ENCODE results near the gene TMEM54.
"Not testable (repeated sequence)": the region's sequence is repeated elsewhere in the genome, so short reads cannot be mapped to it uniquely, and the experiment has no call there.

Gene TMEM54

DNA sequence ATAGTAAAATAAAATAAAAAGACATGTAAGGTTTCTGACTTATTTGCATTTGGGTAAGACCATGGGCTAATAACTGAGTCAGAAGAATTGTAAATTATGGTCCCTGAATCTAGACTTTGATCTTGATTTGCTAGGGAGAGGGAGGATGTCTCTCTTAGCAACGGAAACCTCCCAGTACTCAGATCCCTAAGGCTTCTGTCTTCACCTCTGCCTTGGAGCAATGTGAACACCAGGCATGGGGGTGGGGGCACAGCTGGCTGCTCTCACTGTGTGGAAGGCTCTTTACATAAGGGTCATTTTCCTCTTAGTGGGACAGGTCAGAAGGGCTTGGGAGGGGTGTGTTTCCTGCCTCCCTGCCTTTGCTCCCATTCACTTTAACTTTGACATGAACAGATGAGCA is 17.0 kb upstream of the TMEM54 start:
- no peak for DNase-seq

- peak in 1 of 5 experiments; percentile 43 for DNase-seq
Observed at GRCh38 chr1:32917521-32917920, 16.3 kb upstream of the TMEM54 start.

- no peak for DNase-seq
Observed at GRCh38 chr1:32915766-32916706, 14.8 kb upstream of the TMEM54 start.

DNA sequence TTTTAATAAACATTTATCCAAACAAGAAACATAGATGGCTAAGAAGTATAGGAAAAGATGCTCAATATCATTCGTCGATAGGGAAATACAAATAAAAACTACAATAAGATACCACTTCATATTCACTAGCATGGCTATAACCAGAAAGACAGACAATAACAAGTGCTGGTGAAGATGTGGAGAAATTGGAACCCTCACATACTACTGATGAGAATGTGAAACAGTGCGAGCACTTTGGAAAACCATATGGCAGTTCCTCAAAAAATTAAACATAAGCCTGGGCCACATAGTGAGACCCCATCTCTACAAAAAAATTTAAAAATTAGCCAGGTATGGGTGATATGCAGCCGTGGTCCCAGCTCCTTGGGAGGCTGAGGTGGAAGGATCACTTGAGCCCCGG is 9.1 kb upstream of the TMEM54 start:
- no peak for DNase-seq

DNA sequence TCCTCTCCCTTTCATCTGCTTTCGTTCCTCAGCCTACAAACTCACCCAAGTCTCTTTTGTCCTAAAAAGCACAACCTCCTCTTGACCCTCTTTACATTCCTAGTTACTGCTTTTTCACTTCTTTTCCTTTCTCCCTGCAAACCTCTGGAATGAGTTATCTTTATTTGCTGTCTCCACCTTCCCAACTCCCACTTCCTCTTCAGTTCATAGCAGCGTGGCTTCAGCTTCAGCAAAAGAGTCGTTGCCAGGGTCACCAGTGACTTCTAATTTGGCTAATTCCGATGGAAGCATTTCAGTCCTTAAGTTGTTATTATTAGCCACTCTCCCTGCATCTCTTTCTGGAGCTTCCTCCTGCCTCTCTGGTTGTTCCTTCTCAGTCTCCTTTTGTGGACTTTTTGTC is 6.2 kb upstream of the TMEM54 start:
- no peak for DNase-seq

DNA sequence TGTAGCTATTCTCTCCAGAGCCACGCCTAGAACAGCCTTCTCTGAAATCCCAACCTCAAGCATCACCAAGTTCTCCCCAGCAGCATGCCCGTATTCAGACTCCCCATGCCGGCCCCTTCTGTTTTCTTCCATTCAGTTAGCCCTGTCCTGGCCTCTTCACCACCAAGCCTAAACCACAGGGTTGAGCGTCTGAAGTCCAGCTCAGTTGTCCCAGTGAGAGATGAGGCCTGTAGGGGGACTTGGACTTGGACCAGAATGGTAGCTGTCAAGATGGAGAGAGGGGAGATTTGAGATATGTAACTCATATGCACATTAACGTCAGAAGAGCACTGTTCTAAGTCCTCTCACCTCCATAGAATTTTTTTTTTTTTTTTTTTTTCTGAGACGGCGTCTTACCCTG is 5.5 kb upstream of the TMEM54 start:
- no peak for DNase-seq

DNA sequence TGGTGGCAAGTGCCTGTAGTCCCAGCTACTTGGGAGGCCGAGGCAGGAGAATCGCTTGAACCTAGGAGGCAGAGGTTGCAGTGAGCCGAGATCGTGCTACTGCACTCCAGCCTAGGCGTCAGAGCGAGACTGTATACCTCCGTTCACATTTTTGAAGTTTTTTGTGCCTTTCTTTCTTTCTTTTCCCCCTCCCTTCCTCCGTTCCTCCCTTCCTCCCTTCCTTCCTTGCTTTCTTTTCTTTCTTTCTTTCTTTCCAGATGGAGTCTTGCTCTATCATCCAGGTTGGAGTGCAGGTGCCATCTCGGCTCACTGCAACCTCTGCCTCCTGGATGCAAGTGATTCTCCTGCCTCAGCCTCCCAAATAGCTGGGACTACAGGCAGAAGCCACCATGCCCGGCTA is 4.4 kb upstream of the TMEM54 start:
- not testable (repeated sequence) for DNase-seq

GRCh38 chr1:32904797-32905196 is 3.6 kb upstream of the TMEM54 start:
- no peak for DNase-seq

GRCh38 chr1:32903991-32904785 is 3.0 kb upstream of the TMEM54 start:
- no peak for DNase-seq

GRCh38 chr1:32902535-32902920 is 1.3 kb upstream of the TMEM54 start:
- no peak for DNase-seq

DNA sequence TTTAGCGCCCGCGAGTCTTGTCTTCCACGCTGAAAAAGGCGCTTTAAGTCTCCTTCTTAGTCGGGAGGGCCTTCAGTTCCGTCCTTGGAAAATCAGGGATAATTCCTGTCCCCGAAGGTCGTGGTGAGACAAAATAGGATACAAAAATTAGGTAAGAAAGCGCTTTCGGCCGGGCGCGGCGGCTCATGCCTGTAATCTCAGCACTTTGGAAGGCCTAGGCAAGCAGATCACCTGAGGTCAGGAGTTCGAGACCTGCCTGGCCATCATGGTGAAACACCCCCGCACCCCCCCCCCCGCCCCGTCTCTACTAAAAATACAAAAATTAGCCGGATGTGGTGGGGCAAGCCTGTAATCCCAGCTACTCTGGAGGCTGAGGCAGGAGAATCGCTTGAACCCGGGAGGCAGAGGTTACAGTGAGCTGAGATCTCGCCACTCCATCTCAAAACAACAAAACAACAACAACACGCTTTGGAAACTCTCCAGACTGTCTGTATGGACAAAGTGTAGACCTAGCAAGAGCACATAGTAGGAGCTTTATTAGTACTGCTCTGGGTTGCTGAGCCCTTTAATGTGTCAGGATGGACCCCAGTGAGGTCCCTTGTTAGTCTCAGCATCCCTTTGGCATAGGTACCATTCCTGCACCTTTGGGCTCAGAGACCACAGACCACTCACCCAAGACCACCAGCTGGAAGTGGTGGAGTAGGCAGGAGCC is 790 bp upstream of the TMEM54 start:
- DNase-seq, result no peak

GRCh38 chr1:32900371-32900955 is 726 bp downstream of the TMEM54 start:
- DNase-seq, result no peak

DNA sequence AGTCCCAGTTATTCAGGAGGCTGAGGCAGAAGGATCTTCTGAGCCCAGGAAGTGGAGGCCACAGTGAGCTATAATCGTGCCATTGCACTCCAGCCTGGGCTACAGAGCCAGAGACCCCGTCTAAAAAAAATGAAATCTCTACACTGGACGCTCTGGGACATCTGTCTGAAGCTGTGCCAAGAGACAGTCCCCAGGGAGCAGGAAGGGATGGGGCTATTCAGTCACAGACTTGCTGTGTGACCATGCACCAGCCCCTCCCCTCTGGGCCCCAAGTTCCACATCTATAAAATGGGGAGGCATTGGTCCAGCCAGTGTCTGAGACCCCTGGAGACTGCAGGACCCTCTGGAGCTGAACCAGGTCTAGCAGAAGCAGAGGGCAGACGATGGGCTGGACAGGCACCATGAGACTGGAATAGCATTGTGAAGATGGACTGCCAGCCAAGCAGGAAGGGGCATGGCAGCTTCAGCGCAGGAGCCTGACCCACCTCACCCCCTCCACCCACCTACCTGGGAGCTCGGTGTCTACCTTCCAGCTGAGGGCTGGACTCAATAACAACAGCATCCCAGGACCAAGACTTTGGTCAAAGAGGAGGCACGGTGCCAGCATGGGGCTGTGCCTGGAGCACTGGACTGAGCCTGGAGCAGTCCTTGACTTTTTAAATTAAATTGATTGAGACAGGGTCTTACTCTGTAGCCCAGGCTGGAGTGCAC is 1.4 kb downstream of the TMEM54 start:
- DNase-seq, result no peak

DNA sequence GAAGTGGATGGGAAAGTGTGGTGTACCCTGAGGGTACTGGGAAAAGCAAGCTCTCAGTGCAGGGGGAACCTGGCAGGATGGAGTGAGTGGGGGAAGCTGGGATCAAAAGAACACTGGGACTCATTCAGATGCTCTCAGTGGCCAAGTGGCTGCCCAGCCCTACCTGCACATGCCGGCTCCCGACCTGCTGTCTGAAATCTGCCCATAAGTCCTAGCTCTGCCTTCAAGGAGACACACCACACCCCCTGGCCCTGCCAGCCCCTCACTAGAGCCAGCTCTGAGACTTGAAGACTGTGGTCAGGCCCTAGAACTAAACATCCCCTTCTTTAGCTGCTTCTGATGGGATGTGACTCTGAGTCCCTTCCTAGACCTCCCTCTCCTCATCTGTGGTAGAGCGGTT is 2.2 kb downstream of the TMEM54 start:
- no peak for DNase-seq

GRCh38 chr1:32898056-32898455 is 3.1 kb downstream of the TMEM54 start:
- DNase-seq, result no peak

DNA sequence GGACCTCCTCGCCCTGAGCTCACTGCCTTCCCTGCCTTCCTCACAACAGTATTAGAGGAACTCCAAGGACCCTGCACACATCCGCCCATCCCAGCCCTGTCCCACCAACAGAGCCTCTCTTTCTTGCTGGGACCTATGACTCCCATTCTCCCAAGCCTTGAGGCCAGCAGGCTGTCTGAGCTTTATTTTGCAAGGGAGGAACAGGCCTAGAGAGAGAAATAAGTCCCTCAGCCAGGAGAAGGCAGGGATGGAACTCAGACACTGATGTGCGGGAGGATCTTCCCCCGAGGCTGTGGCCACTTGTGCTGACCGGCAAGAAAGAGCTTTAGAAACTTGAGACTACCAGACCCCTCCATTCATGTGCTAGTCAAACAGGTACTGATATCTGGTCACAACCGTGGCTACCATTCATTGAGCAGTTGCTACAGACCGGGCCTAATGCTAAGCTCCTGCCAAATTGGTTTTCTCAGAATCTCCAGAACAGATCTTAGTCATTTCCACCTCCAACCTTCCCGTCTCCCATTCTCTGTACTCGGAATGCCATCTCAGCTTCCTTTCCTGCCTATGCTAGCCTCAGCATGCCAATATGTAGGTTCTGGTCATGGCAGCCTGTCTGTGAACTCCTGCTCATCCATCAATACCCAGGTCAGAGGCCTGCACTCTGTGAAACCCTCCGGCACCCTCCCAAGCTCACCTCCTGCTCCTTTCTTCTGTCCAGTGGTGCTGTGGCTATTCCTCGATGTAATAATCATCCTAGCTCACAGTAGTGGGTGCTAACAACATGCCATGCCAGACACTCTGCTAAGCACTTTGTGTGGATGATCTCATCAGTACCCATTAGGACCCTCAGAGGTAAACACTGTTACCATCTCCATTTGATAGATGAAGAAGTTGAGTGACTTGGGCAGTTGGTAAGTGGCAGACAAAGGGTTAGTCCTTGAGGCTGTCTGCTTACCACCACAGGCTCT is 3.8 kb downstream of the TMEM54 start:
- DNase-seq, result no peak

DNA sequence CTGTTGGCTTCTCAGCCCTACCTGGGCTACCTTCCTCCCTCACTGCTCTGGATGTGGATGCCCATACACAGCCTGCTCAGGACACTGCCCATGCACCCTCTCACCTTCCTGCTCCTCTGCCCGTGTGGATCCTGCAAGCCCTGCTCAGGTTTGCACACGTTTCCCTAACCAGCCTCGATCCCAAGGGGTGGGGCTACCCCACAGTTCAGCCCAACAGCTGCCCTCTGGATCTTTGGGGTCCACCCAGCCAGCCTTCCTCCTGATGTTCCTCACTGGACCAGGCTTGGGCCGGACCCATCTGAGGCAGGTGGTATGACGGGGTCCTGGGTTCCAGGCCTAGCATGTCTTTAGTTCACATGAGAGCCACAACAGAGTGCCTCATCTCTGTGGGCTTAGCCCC is 4.7 kb downstream of the TMEM54 start:
- no peak for DNase-seq

DNA sequence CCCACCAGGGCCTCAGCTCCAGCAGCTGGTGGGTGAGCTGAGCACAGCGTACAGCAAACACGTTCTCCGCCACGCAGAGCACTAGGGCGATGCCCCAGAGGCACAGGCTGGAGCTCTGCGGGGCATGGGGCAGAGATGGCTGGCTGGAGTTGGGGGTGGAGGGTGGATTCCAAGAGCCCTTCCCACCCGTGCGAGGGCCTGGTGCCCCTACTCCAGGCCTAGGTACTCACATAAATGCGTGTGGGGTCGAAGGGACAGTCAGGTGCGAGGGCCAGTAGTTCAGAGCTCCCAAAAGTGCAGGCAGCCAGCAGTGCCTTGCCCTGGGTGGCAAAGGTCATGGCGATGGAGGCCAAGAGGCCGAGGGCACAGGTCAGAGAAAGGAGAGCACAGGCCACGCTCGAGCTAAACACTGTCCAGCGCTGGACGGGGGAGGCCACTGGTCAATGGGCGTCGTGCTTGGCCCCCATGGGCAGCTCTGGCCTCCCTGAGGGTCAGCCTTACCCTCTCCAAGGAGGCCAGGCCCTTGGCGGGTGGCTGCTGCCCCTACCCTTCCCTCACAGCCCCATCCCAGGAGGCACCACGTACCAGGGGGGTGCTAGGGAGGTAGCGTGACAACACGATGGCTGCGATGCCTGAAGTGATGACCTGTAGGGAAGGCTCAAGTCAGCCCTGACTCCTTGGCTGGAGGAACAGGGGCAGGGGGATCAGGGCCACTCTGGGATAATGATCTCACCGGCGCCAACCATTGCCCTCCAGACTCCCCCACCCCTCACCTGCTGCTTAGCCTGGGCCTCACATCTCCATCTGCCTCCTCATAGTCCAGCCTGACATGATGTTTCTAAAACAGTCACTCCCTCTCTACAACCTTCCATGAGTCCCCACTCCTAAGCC is 5.6 kb downstream of the TMEM54 start:
- DNase-seq, result no peak

DNA sequence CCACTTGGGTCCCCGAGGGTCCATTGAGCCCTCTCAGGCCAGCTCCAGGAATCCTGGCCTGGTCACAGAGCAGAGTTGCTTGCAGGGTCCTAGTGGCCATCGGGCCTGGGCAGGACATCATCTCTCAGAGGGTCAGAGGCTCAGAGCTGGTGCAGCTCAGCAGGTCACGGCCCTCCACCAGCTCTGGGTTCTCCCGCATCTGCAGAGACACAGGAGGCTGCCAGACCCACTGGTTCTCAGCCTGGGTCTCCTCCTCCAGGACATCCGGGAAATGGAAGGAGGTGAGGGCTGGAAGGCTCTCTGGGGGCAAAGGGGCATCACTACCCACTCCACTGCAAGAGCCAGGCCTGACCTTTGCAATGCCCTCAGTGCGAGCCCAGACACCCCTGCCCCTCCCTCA is 6.5 kb downstream of the TMEM54 start:
- no peak for DNase-seq

DNA sequence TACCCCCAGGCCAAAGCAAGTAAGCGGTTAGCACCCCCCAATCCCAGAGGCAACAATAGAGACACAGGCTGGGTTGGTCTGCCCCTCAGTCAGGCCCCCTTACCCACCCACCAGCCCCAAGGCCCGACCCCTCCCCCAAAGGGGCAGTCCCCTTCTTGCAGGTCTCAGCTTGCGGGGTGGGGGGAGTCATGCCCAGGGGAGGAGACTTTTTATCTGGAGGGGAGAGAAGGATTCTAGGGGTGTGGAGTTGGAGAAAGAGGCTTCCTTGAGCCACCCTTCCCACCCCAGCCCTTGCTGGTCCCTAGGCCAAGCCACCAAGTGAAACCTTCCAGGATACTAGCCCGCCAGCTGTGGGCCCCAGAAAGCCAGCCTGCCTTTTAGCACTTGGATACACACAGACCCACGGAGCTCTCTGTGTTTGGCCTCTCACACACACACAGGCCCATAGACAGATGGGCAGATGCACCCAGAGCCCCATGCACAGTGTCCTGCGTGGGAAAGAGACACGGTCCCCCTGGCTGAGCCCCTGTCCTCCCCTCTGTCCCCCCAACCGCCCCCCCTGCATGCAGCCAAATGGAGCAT is 7.1 kb downstream of the TMEM54 start:
- no peak for DNase-seq
